Stimulated activated CD8-positive, alpha-beta memory T cell treated with anti-CD3 and anti-CD28 coated beads, Interleukin-15, amount 100 ng/mL, for 24 hours (primary cell): ENCODE measurements around the gene CDH23.

Experiments
- DNase-seq: peaks from one replicate; pipeline ENCODE4 v3.0.0-alpha.2; 2020; ENCODE audit warnings: low read depth

CDH23 gene

DNA sequence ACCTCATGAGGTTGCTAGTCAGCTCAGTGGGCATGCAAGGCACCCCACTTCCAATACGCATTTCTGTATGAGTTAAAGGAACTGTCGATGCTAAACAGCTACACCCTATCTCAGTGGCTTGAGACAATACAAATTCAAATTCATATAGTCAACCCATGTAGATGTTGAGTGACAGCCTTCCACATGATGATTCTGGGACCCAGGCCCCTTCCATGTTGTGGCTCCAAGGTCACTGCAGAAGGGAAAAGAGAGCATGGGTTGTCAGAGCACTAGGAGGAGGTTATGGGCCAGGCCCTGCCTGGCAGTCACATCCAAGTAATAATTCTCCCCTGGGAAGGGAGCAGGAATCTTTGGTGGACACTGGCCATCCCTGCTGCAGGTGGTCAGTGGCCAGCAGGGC, 294.7 kb downstream of the CDH23 start:
- DNase-seq = no peak

DNA sequence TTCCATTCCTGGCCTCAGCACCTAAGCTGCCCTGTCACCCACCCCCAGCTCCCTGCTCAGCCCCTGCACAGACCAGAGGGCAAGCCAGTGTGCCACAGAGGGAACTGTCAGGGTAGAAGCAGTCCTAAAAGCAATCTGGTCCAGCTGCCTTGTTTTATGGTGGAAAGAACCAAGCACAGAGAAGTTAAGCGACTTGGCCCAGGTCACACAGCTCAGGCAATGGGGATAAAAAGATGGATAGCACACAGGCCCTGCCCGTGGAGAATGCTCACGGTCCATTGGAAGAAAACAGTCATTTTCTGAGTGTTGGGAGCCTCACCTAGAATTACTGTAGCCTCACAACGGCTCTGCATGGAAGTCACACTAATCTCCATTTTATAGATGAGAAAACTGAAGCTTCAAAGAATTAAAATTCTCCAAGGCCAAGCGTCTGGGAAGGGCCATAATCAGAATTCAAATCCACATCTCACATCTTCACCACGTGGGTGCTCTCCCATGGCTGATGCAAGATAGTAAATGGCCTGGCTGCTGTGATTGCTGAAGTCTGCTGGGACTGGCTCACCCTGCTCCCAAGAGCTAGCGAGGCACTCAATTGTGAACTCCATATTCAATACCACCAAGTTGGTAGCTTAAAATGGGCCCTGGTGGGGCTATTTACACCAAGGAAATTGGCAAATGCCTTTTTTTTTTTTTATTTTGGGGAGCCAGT, 296.0 kb downstream of the CDH23 start:
- DNase-seq = no peak

DNA sequence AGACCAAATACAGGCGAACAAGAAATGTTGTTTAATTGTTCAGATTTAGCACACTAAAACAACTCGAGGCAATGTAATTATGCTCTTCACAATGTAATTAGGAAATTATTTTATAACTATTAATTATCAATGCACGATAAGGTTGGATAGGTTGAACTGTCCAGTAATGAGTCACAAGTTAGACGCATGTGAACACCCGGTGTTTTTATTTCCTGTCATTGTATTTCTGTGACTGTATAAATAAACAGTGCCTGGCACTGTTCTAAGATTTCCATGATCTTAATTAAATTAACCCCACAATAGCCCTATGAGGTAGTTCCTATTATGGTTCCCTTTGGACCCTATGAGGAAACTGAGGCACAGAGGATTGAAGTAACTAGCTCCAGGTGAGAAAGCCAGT, 296.7 kb downstream of the CDH23 start:
- DNase-seq = no peak

DNA sequence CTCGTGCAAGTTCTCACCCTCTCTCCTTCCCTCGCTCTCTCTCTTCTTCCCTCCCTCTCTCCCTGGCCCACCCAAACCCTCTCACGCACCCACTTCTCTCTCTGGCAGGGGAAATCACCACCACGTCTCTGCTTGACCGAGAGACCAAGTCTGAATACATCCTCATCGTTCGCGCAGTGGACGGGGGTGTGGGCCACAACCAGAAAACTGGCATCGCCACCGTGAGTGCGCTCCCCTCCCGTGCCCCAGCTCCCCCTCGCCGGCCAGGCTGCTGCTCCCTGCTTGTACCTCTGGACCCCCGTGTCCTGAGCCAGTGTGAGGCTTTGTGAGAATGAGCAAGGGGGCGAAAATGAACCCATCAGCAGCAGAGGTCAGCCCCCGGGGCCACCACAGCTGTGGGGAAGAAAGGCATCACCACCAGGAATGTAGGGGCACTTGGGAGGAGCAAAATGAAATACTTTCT, 297.4 kb downstream of the CDH23 start:
- no peak for DNase-seq

DNA sequence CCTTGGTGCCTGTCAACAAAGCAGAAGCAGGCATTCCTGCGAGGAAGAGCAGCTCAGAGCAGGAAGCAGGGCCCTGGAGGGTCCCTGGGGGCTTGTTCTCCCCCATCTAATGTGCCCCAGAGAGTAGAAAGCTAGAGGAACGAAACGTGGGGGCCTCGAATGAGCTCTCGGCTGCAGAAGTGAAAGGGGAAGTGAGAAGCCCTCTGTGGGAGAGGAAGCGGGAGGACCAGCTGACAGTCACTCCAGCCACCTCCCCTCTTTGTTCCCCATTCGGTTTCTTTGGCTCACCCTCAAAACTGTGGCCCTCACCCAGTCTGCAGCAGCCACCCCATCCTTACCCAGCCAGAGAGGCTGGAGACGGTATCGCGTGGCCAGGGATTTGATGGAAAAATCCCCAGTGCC, 297.8 kb downstream of the CDH23 start:
- DNase-seq = no peak

DNA sequence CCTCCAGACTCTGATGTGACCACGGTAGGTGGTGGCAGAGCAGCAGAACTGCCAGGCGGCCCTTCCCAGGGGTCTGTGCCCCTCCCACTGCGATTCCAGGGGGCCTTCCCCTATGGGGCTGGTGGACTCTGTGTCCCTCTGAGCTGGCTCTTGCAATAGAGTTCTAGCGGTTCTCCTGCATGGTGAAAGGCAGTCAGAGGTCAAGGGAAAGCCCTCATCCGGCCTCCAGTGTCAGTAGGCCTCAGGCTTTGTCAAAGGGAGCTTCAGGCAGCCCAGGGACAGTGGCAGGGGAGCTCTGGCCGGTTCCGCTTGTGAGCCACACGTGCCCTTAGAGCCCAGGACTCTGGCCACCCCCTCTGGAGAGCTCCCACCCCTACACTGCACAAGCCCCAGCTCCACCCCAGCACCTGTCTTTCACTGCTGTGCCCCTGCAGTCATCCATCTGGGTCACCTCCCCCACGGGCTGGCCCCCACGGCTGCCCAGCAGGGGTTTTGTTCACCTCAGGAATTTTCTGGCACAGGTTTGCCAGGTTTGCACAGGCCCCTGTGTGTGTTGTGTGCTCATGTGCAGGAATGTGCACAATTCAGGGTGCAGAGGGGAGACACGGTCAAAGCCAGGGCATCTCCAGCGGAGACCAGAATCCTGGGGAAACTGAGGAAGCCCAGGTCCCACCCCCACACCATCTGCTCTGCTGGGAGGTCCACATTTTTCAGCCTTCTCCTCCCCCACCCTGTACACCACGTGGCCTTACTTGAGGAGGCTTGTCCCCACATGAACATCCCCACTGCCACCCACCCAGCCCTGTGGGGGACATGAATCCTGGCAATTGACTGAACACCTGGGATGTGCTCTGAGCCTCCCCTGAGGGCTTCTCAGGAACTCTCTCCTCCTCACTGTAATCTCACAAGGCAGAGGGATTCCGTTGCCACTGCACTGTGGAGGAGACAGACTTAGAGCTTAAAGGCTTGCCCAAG, 299.1 kb downstream of the CDH23 start:
- no peak for DNase-seq

DNA sequence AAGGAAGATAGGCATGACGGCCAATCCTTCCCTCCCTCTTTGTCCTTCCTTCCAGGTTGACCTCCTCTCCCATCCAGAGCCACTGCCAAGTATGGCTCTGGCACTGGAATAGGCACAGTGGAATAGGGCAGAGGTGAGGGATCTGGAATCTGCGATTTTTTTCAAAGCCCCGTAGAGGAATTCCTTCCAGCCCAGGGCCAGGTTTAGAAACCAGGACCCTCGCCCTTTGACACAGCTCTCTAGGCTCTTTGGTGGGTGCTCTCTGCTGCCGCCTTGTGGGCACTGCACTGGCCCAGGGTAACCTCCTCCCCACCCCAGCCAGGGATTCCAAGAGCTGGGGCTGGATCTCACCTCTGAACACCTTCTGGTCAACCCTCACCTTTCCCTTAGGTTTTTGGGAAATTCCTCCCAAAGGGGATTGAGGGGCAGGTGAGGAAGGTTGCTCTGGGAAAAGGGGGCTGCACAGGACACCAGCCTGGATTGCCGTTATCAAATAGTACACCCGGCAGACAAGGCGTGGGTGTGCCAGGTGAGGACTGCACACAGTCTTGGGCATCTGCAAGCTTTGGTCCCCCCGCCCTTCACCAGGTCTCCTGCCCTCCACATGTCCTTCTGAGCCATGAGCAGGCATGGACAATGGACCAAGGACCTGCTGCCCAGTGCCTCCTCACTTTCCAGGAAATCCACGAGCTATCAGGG, 300.1 kb downstream of the CDH23 start:
- DNase-seq = peak; percentile 43

DNA sequence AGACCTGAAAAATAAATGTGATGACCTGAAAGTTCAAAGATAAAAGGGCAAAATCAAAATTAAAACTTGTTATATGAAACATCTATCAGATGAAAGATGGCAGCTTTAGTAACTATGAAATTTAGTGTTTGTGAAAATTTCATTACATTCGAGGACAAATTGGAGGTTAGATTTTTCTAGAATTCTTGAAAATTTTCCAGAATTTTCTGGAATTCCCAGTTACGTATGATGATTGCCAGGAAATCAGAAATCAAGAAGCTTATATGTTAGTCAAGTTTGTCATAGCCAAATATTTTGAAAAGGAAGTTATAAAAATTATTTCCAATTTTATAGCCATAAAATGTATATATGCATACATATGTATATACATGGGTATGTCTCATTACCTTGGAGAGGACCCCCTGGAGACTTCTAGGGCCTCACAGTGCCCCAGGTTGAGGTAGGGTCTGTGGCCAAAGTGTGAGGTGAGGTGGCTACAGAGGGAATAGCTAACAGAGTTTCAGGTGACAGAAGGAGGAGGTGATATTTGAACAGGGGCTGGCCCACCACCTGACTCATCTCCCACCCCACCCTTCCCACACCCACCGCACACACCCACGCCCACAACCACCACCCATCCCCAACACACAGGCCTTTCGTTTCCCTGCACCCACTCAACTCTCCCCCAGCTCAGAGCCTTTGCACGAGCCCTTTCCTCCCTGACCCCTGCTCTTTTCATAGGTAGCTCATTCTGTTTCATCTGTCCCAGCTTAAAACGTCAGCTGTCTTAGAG, 301.4 kb downstream of the CDH23 start:
- no peak for DNase-seq

DNA sequence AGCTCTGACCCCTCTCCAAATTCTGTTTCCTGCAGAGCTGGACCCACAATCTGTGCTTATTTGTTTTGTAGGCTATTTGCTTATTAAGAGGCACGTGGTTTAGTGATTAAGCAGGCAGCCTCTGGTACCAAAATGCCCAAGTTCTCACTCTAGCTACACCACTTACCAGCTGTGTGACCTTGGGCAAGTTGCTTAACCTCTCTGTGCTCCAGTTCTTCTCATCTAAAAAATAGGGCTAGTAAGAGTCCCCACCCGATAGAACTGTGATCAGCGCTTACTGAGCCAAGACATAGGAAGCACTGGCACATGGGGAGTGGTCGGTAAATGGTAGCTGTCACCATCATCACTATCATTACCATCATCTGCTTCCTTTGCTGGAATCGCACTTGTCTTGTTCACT, 302.0 kb downstream of the CDH23 start:
- no peak for DNase-seq

DNA sequence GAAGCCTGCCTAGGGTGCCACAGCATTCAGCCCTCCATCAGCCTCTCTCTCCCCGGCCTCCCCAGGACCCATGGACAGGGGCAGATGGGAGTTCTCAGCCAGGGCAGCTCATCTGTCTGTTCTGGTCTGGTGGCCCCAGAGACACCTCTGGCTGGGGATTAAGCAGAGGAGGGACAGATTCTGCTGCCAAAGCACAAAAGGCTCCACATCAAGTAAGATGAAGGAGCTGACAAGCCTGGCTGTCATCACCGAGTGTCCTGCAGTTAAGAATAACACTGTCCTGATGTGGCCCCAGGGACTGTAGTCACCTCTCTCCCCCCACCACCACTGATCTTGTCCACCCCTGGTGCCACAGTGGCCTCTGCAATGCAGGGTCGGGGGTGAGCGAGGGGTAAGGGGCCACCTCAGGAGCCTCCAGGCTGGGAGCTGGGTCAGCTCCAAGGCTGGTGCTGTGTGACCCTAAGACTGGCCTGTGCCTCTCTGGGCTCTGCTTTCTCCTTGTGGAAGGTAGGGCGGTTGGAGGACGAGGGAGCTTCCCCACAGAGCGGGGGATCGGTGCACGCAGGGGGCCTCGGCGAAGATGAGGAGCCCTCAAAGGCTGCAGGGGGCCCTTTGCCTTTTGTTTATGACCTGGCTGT, 304.1 kb downstream of the CDH23 start:
- DNase-seq = no peak

DNA sequence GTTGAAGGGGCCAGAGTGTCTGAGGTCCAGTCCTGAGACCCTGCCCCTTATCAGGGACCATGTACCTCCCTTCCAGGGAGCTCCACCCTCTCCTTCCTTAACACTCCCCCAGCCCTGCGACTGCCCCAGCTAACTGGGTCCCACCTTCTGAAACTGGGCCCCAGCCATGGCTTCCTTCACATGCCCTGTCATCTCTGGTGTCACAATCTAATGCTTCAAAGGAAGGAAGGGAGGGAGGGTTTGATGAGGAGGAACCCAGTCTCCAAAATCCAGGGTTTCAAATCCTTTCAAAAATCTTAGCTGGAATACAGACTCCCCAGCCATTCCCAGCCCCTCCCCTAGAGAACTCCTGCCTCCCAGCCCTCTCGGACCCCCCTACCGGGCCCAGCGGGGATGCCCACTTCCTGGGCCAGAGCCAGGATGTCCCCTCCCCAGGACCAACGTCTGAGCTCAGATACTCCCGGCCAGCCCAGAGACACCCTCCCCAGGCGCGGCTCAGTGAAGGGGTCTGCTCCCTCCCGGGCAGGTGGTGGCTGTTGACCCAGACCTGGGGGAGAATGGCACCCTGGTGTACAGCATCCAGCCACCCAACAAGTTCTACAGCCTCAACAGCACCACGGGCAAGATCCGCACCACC, 304.9 kb downstream of the CDH23 start:
- DNase-seq = no peak

DNA sequence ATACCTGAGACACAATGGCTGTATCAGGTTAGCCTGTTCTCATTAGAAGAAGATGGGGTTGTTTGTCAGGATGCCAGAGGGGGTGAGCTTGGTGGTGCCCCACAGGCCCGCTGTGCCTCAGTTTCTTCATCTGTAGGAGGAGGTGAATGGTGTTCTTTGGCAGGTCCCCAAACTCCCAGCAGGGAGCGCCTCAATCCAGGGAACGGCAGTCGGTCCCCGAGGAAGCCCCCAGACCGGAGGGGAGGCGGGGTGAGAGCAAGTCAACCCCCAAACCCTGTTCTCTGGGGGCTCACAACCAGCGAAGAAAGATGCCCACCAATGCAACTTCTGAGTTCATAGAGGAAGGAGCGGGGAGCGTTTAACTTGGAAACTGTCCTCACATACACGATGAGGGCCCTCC, 306.9 kb downstream of the CDH23 start:
- no peak for DNase-seq

DNA sequence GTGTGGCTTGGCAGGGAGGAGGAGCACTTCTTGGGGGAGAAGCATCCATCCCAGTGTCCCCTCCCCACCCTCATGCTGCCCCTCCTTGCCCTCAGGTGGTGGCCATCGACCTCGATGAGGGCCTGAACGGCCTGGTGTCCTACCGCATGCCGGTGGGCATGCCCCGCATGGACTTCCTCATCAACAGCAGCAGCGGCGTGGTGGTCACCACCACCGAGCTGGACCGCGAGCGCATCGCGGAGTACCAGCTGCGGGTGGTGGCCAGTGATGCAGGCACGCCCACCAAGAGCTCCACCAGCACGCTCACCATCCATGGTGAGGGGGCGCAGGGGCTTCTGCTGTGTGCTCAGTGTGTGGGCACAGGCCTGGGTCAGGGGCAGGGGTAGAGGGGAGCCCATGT, 308.1 kb downstream of the CDH23 start:
- no peak for DNase-seq

DNA sequence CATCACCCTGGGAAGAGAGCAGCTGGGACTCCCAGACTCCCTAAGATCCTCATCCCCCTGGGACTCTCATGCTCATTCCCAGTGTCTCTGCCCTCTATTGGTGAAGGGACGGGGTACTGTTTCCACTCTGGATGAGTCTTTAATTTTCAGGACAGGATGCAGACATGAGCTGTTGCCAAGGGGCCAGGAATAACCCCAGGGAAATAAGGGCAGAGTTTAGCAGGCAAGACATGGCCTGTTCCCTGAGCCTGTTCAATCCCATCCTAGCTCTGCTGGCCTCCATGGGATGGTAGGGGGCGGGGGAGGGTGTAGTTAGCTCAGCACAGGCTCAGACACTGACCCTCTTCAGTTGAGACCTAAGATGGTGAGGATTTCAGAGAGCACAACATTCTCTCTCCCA, 308.9 kb downstream of the CDH23 start:
- no peak for DNase-seq

DNA sequence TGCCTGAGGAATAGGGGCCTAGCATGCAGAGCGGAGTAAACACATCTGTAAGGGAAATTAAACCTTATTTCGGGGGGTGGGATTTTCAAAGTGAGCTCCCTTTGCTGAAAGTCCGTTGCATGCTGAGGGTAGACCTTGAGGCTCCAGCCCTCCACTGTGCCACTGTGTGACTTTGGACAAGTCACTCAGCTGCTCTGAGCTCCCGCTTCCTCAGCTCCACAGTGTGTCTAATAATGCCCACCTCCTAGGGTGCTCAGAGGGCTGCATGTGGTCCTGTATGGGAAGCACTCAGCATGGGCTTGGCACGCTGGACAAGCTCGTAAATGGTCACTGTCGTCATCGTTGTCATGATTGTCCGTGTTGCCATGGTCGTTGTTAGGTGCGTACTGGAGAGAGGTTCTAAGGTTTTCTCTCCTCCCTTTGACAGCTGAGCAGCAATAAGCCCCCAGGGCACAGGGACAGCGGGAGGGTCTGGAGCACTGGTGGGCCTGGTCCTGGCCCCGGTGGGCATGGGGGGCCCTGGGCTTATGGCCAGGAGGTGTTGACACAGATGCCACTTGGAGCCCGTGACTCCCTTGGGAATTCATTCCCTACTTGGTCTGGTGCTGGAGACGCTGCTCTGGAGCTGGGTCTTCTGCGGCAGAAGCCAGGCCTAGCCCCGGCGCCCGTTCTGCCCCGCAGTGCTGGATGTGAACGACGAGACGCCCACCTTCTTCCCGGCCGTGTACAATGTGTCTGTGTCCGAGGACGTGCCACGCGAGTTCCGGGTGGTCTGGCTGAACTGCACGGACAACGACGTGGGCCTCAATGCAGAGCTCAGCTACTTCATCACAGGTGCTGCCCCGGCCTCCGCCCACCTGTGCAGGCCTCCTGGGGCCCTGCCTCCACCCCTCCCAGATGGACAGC, 309.7 kb downstream of the CDH23 start:
- no peak for DNase-seq

DNA sequence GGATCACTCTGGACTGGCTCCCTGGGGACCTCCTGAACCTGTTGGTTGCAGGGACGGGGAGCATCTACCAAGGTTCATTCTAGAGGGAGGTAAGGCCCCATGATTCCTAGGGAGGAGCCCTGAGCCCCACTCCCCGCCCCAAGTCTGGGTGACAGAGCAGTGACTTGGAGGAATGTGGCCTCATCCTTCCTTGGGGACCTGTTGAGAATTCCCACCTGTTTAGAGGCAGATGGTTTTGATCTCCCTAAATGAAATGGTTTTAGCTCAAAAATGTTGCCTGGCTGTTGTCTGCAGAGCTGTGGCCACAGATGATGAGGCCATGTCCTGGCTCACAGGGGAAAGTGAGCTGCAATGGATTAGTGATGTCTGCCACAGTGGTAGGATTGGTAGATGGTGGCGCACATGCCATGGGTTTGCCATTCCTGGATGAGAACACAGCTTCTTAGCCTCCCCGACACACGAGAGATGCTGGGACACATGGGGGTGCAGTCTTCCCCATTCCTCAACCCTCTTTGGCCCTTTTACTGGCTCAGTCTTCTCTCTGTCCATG, 310.6 kb downstream of the CDH23 start:
- no peak for DNase-seq

DNA sequence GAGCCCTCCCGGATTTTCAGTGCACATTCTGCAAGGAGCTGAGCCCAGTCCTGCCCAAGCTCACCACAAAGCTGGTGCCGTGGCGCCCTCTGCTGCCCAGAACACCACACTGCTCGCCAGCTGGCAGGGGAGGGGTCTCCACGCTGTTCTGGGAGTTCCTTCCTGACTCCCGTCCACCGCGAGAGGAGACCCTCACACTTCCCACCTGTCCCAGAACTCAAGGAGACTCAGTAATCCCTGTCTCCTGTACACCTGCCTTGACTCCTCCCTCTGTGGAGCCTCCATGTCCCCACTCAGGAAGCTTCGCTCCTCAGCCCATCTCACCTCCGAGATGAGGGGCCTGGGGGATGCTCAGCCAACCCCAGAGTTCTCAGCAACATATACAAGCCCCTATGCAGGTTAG, 311.6 kb downstream of the CDH23 start:
- DNase-seq = no peak

DNA sequence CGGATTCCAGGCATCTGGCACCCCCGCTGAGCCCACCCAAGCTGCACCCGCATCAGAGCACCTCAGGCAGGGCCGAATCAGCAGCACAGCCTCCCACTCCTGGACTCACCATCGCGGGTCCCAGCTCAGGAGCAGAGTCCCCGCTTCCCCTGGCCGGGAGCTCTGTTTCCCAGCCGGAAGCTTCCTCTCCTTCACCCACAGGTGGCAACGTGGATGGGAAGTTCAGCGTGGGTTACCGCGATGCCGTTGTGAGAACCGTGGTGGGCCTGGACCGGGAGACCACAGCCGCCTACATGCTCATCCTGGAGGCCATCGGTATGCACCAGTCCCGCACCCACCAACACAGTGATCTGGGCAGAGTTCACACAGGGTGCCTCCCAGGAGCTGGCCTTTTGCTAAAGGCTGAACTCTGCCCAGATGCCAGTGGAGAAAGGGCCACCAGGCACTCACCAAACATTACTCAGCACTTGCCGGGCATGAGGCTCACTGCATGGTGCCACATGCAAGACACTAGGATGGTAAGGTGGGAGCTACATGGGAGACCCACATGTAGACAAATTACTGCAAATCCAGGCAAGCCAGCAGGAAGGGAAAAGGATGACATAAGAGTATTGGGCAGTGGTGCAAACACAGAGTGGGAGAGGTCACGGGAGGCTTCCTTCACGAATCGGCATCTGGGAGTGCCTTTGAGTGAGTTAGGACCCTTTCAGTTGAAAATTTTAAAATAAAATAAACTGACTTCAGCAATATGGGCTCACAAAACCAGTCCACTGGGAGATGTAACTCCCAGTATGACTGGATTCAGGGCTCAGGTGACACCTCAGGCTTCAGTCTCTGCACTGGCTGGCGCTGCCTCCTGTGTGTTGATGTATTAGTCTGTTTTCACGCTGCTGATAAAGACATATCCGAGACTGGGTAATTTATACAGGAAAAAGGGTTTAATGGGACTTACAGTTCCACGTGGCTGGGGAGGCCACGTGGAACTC, 312.5 kb downstream of the CDH23 start:
- no peak for DNase-seq
